GM12878 (cell line): Measurements from ENCODE around the gene HCLS1. TPM values are rescaled to one million over a fixed set of nuclear protein-coding genes. Genes with fewer than 3 reads are reported as not detected.

Experiments
- ATAC-seq: fragments of 200-7000 bp; cut with Tn5 transposase; 3 replicates; pipeline ENCODE4 v1.9.1; 2020; ENCODE audit warnings: mild to moderate bottlenecking, moderate library complexity
- BruUV-seq: library from RNA; stranded (reverse); fragments of 400-500 nt; replicated peaks from 2 replicates; lab custom pipeline; 2021; lab: Mats Ljungman, UMichigan
- CTCF ChIA-PET: fragments of 300-600 bp; sonication (Branson Sonifier 250); formaldehyde crosslinking; extraction: SDS; loops from one replicate; lab custom pipeline; 2021; ENCODE audit warnings: inconsistent platforms; lab: Yijun Ruan, JAX
- POLR2A ChIA-PET: fragments of 350-600 bp; formaldehyde crosslinking; extraction: SDS; loops from one replicate; lab custom pipeline; 2021; ENCODE audit warnings: inconsistent platforms; lab: Charles Lee
- RAD21 ChIA-PET: fragments of 300-600 bp; sonication (Branson Sonifier 250); formaldehyde crosslinking; loops from one replicate; lab custom pipeline; 2023; ENCODE audit warnings: antibody characterized with exemption; ENCODE audit not compliant: unreplicated experiment; lab: Charles Lee
- SMC1A ChIA-PET: fragments of 300-600 bp; sonication (Branson Sonifier 250); formaldehyde crosslinking; loops from one replicate; lab custom pipeline; 2023; ENCODE audit not compliant: unreplicated experiment, uncharacterized antibody; lab: Charles Lee
- DNase-seq: peaks from one replicate; pipeline ENCODE4 v3.0.0-alpha.2; 2011; ENCODE audit warnings: low read depth, low spot score
- FAIRE-seq: peaks from 3 replicates; lab custom pipeline; 2011; peaks lifted over from hg19 to GRCh38; lab: Jason Lieb, UNC
- H2AFZ ChIP-seq: 2 replicates; pipeline ENCODE4 v1.6.0; 2011; ENCODE audit warnings: low read depth, low read length, control low read depth; ENCODE audit not compliant: control insufficient read depth
- H3K27ac ChIP-seq: 2 replicates; pipeline ENCODE4 v1.5.1; 2011; ENCODE audit warnings: control low read depth; ENCODE audit not compliant: control insufficient read depth, insufficient read depth
- H3K27me3 ChIP-seq, 2 experiments: replicated peaks in 1 of 2; 2 replicates each; pipeline versions ENCODE4 v1.6.0 to v1.6.1; 2011; ENCODE audit warnings: low read length in 1 of 2; ENCODE audit not compliant: control insufficient read depth in 2 of 2, insufficient read depth in 2 of 2
- H3K36me3 ChIP-seq, 2 experiments: 2 replicates each; pipeline ENCODE4 v1.5.1; 2011; ENCODE audit warnings: low read length in 1 of 2; ENCODE audit not compliant: control insufficient read depth in 2 of 2, insufficient read depth in 2 of 2
- H3K4me1 ChIP-seq: 2 replicates; pipeline ENCODE4 v1.6.1; 2011; ENCODE audit warnings: mild to moderate bottlenecking, low read length, moderate library complexity, mixed read lengths; ENCODE audit not compliant: control insufficient read depth, insufficient read depth
- H3K4me2 ChIP-seq: 2 replicates; pipeline ENCODE4 v1.6.0; 2011; ENCODE audit warnings: control low read depth; ENCODE audit not compliant: control insufficient read depth, insufficient read depth
- H3K4me3 ChIP-seq: fragments of 200-600 bp; sonication (generic); 2 replicates; pipeline ENCODE4 v1.5.1; 2016
- H3K79me2 ChIP-seq: 2 replicates; pipeline ENCODE4 v1.6.0; 2011; ENCODE audit warnings: low read length; ENCODE audit not compliant: control insufficient read depth, insufficient read depth
- H3K9ac ChIP-seq: 2 replicates; pipeline ENCODE4 v1.8.0; 2011; ENCODE audit warnings: low read length, control low read depth, mixed read lengths; ENCODE audit not compliant: control insufficient read depth, insufficient read depth
- H3K9me3 ChIP-seq: replicated peaks from 3 replicates; pipeline ENCODE4 v1.5.1; 2011; ENCODE audit warnings: mild to moderate bottlenecking, low read length; ENCODE audit not compliant: control insufficient read depth, insufficient read depth
- H4K20me1 ChIP-seq: 2 replicates; pipeline ENCODE4 v1.6.0; 2011; ENCODE audit not compliant: control insufficient read depth, insufficient read depth
- ATF3 ChIP-seq: IDR thresholded peaks from 2 replicates; pipeline ENCODE4 v1.6.1; 2011; ENCODE audit warnings: low read depth, mild to moderate bottlenecking, low read length, moderate library complexity, borderline replicate concordance; ENCODE audit errors: extremely low read depth
- ATF7 ChIP-seq: fragments of 450-650 bp; IDR thresholded peaks from 2 replicates; pipeline ENCODE4 v1.6.1; 2016; ENCODE audit warnings: low read depth, mild to moderate bottlenecking
- BRCA1 ChIP-seq: IDR thresholded peaks from 2 replicates; pipeline ENCODE4 v1.6.1; 2011; ENCODE audit warnings: low read depth, low read length, improper control_type of control experiment
- CBX3 ChIP-seq: fragments of 200-600 bp; sonication (generic); IDR thresholded peaks from 2 replicates; pipeline ENCODE4 v1.6.1; 2016; ENCODE audit warnings: low read depth, borderline replicate concordance
- CREM ChIP-seq: IDR thresholded peaks from 2 replicates; pipeline ENCODE4 v1.6.1; 2014; ENCODE audit warnings: antibody characterized with exemption, low read depth
- ESRRA ChIP-seq: IDR thresholded peaks from 2 replicates; pipeline ENCODE4 v1.6.1; 2012; ENCODE audit warnings: mild to moderate bottlenecking, low read length, improper control_type of control experiment
- GABPA ChIP-seq: IDR thresholded peaks from 2 replicates; pipeline ENCODE4 v1.6.1; 2014; ENCODE audit warnings: antibody characterized with exemption, low read depth, mild to moderate bottlenecking, inconsistent platforms
- HDAC2 ChIP-seq: fragments of 200-600 bp; sonication (generic); IDR thresholded peaks from 2 replicates; pipeline ENCODE4 v1.6.1; 2017
- MLLT1 ChIP-seq: fragments of 450-650 bp; IDR thresholded peaks from 2 replicates; pipeline ENCODE4 v1.6.1; 2016; ENCODE audit warnings: mild to moderate bottlenecking
- NBN ChIP-seq: fragments of 450-650 bp; IDR thresholded peaks from 2 replicates; pipeline ENCODE4 v1.6.1; 2016
- PAX8 ChIP-seq: fragments of 450-650 bp; IDR thresholded peaks from 2 replicates; pipeline ENCODE4 v1.6.1; 2017; ENCODE audit warnings: mild to moderate bottlenecking, moderate library complexity
- POLR2AphosphoS5 ChIP-seq: IDR thresholded peaks from 2 replicates; pipeline ENCODE4 v1.6.1; 2011; ENCODE audit warnings: mild to moderate bottlenecking, low read length, inconsistent platforms
- RBBP5 ChIP-seq: fragments of 200-600 bp; sonication (generic); conservative IDR thresholded peaks from 2 replicates; pipeline ENCODE4 v1.6.1; 2016
- RELA ChIP-seq: fragments of 450-650 bp; IDR thresholded peaks from 2 replicates; pipeline ENCODE4 v1.8.0; 2014; ENCODE audit warnings: borderline replicate concordance; ENCODE audit not compliant: partially characterized antibody
- SREBF2 ChIP-seq: IDR thresholded peaks from 2 replicates; pipeline ENCODE4 v1.6.1; 2012; ENCODE audit warnings: mild to moderate bottlenecking, low read length
- YBX1 ChIP-seq: fragments of 450-650 bp; IDR thresholded peaks from 2 replicates; pipeline ENCODE4 v1.6.1; 2016; ENCODE audit warnings: antibody characterized with exemption
- YY1 ChIP-seq: IDR thresholded peaks from 2 replicates; pipeline ENCODE4 v1.6.1; 2011; ENCODE audit warnings: low read depth, mild to moderate bottlenecking, low read length
- WGBS: methylation state at CpG from one replicate; pipeline ENCODE4 v1.1.6; 2016; ENCODE audit warnings: low lambda C conversion rate; ENCODE audit not compliant: insufficient replicate concordance, insufficient coverage; ENCODE audit errors: missing lambda C conversion rate; 5-methylcytosine and 5-hydroxymethylcytosine counted together
- in situ Hi-C: fragments of 300-500 bp; cut with MboI; formaldehyde crosslinking; loops from 9 replicates; pipeline ENCODE4 v1.14.3; 2018; ENCODE audit warnings: mixed read lengths
- intact Hi-C: fragments of 100-400 bp; cut with micrococcal nuclease; formaldehyde crosslinking; loops from one replicate; pipeline ENCODE4 v1.14.2; 2022; ENCODE audit not compliant: unreplicated experiment
- polyA plus RNA-seq, 11 experiments: library from polyadenylated mRNA; depleted of rRNA in 4 of 11; unstranded in 6 of 11; stranded (reverse) in 5 of 11; fragments of >200 nt; fragmentation: Nextera tagmentation in 4 of 11; fragmentation: Illumina TruSeq in 1 of 11; extraction: Ambion mirVana in 4 of 11; extraction: Trizol in 1 of 11; gene quantifications; 1 replicate in 1 of 11; 2 replicates in 10 of 11; pipeline versions ENCODE4 v1.2.1 to v1.2.3, GENCODE V29; 2011 to 2016; ENCODE audit warnings: inconsistent platforms in 2 of 11, missing spikeins in 2 of 11, low read depth in 1 of 11
- total RNA-seq, 4 experiments: library from RNA; depleted of rRNA in 3 of 4; stranded (reverse); fragments of >200 nt in 3 of 4; fragmentation: Illumina TruSeq in 1 of 4; extraction: Trizol in 1 of 4; gene quantifications; 2 replicates each; pipeline versions ENCODE4 v1.2.1 to v1.2.3, GENCODE V29; 2013 to 2021
- TF ChIP-seq, protein P1 (sequence below): fragments of 450-650 bp; conservative IDR thresholded peaks from 2 replicates; pipeline ENCODE4 v1.6.1; 2017; ENCODE audit warnings: mild to moderate bottlenecking, moderate library complexity
- TF ChIP-seq, protein P2 (sequence below): fragments of 450-650 bp; formaldehyde crosslinking; IDR thresholded peaks from 2 replicates; pipeline ENCODE4 v1.4.0; 2022; ENCODE audit warnings: mild to moderate bottlenecking, moderate library complexity

Gene HCLS1
- total and polyA plus RNA-seq, 10 of the 15 experiments (the other 5 are each of a cell fraction or from before 2014, with no cell fraction given) = 51.6 to 344 (median 231) TPM

- POLR2A ChIA-PET = interaction anchor here (0.7 kb wide), 1 partner anchor 1178 kb away, joined by 4 read pairs; no protein-coding TSS in a partner anchor
- no peak for FAIRE-seq
- Histone ChIP-seq H3K4me2 (no peak overlapping the region), H4K20me1 (no peaks in the 10 kb centered on the region), H3K4me1 (no peaks in the 10 kb centered on the region), H3K9ac (no peak overlapping the region), H3K36me3 (peaks cover 13 to 35% of the 10 kb centered on the region in 2 experiments), H2AFZ (no peak overlapping the region), H3K9me3 (no peaks in the 10 kb centered on the region), H3K4me3 (no peak overlapping the region), H3K27me3 (no peaks in the 10 kb centered on the region), H3K79me2 (no peaks in the 10 kb centered on the region), H3K27ac (no peak overlapping the region)
- intact Hi-C loops (no loop called here), in situ Hi-C loops (no loop called here)
- no peak for ATAC-seq
- TF ChIP-seq CREM (no peak), BRCA1 (no peak), HDAC2 (no peak), YY1 (no peak), ATF7 (no peak), CBX3 (no peak), GABPA (no peak), ATF3 (no peak), RELA (no peak), YBX1 (no peak), MLLT1 (no peak), POLR2AphosphoS5 (no peak), SREBF2 (no peak), NBN (no peak), PAX8 (no peak), RBBP5 (no peak), ESRRA (no peak)
- TF ChIP-seq, protein P1, sequence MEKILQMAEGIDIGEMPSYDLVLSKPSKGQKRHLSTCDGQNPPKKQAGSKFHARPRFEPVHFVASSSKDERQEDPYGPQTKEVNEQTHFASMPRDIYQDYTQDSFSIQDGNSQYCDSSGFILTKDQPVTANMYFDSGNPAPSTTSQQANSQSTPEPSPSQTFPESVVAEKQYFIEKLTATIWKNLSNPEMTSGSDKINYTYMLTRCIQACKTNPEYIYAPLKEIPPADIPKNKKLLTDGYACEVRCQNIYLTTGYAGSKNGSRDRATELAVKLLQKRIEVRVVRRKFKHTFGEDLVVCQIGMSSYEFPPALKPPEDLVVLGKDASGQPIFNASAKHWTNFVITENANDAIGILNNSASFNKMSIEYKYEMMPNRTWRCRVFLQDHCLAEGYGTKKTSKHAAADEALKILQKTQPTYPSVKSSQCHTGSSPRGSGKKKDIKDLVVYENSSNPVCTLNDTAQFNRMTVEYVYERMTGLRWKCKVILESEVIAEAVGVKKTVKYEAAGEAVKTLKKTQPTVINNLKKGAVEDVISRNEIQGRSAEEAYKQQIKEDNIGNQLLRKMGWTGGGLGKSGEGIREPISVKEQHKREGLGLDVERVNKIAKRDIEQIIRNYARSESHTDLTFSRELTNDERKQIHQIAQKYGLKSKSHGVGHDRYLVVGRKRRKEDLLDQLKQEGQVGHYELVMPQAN = no peak
- TF ChIP-seq, protein P2, sequence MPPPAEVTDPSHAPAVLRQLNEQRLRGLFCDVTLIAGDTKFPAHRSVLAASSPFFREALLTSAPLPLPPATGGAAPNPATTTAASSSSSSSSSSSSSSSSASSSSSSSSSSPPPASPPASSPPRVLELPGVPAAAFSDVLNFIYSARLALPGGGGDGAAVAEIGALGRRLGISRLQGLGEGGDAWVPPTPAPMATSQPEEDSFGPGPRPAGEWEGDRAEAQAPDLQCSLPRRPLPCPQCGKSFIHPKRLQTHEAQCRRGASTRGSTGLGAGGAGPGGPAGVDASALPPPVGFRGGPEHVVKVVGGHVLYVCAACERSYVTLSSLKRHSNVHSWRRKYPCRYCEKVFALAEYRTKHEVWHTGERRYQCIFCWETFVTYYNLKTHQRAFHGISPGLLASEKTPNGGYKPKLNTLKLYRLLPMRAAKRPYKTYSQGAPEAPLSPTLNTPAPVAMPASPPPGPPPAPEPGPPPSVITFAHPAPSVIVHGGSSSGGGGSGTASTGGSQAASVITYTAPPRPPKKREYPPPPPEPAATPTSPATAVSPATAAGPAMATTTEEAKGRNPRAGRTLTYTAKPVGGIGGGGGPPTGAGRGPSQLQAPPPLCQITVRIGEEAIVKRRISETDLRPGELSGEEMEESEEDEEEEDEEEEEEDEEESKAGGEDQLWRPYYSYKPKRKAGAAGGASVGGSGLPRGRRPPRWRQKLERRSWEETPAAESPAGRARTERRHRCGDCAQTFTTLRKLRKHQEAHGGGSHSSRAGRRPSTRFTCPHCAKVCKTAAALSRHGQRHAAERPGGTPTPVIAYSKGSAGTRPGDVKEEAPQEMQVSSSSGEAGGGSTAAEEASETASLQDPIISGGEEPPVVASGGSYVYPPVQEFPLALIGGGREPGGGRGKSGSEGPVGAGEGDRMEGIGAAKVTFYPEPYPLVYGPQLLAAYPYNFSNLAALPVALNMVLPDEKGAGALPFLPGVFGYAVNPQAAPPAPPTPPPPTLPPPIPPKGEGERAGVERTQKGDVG (CRISPR knock-in tag) = no peak
- CTCF ChIA-PET = no interaction called here
- 95% methylated on average over 2 of the region's 2 CpGs for WGBS
- DNase-seq = no peak
- SMC1A ChIA-PET = interaction anchor here (0.5 to 1.2 kb wide), 2 partner anchors 10 to 150 kb away, joined by 3 read pairs; no protein-coding TSS in a partner anchor
- RAD21 ChIA-PET = no interaction called here
- BruUV-seq = no TSS peak
Measured at GRCh38 chr3:121641127-121641526, 19.6 kb downstream of the HCLS1 start.
